Measurements from ENCODE around the gene C19orf47.

C19orf47 gene

GRCh38 chr19:40280608-40281221, 67.5 kb downstream of the C19orf47 start:
- DNase-seq: no peak

GRCh38 chr19:40279761-40280607, 68.2 kb downstream of the C19orf47 start:
- no peak for DNase-seq

- DNase-seq: no peak
These were observed 69.1 kb downstream of the C19orf47 start for GRCh38 chr19:40279120-40279551.

GRCh38 chr19:40278361-40279035, 69.7 kb downstream of the C19orf47 start:
- no peak for DNase-seq

GRCh38 chr19:40277356-40278059, 70.7 kb downstream of the C19orf47 start:
- no peak for DNase-seq

- DNase-seq: no peak
These were observed 73.3 kb downstream of the C19orf47 start for GRCh38 chr19:40274585-40275544.

- DNase-seq: no peak
These were observed 74.5 kb downstream of the C19orf47 start for GRCh38 chr19:40273469-40274360.

GRCh38 chr19:40272261-40272660, 75.9 kb downstream of the C19orf47 start:
- DNase-seq: no peak

GRCh38 chr19:40271706-40272105, 76.5 kb downstream of the C19orf47 start:
- DNase-seq: no peak

GRCh38 chr19:40270362-40271089, 77.7 kb downstream of the C19orf47 start:
- no peak for DNase-seq
